CD4-positive, alpha-beta T cell treated with Interleukin-1 beta for 1 hour (primary cell): ENCODE measurements around the gene MCAT.

Experiments
- DNase-seq, 2 donors: peaks; one replicate each; pipeline ENCODE4 v3.0.0-alpha.2; 2020 to 2022

MCAT gene

DNA sequence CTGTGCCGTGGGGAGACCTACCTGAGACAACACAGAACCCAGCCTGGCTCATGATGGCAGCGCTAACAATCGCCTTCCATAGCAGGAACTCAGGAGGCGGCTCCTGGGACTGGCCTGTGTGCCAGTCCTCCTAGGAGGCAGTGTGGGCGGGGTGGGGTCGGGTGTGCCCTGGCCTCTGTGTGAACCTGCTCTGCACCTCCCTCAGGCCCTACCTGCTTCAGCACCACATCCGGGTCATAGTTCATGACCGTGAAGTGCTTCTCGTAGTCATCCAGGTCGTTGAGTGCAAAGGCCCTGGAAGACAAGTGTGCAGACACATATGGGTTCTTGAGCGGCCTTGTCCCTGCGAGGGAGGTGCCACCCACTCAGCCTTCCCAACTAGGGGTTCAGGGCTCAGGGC, 28.4 kb upstream of the MCAT start:
- DNase-seq: no peak

DNA sequence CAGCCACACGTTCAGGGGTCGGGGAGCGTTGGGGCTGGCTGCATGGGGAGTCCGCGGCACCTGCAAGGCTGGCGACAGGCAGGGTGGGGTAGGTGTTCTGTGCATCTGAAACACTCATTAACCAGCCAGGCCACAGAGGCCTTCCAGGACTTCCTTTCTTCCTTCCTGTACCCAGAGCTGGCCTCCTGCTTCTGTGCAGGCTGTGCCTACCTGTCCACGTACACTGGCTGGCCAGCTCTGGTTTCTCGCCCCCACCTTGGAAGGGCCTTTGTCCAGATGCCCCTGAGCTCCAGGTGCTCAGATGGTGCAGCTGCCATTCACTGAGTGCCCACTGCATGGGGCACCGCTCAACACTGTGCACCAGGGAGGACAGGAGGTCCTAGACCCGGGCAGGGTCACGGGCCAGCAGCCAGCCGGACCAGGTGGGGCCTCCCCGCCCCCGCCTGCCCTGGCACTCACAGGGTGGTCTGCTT, 27.9 kb upstream of the MCAT start:
- no peak for DNase-seq

DNA sequence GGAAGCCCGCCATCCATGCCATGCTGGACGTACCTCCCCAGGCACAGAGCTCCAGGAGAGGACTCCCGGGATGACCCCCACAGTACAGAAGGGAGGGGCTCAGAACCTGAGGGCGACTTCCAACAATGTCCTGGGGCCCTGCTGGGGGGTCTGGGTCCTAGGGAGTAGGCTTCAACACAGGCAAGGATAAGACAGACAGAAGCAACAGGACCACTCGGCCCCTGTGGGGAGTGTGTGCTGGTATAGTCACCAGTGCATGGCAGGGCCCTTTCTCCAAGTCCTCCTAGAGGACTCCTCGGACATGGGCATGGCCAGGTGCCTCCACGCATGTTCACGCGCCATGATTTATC, 26.9 kb upstream of the MCAT start:
- DNase-seq: no peak

DNA sequence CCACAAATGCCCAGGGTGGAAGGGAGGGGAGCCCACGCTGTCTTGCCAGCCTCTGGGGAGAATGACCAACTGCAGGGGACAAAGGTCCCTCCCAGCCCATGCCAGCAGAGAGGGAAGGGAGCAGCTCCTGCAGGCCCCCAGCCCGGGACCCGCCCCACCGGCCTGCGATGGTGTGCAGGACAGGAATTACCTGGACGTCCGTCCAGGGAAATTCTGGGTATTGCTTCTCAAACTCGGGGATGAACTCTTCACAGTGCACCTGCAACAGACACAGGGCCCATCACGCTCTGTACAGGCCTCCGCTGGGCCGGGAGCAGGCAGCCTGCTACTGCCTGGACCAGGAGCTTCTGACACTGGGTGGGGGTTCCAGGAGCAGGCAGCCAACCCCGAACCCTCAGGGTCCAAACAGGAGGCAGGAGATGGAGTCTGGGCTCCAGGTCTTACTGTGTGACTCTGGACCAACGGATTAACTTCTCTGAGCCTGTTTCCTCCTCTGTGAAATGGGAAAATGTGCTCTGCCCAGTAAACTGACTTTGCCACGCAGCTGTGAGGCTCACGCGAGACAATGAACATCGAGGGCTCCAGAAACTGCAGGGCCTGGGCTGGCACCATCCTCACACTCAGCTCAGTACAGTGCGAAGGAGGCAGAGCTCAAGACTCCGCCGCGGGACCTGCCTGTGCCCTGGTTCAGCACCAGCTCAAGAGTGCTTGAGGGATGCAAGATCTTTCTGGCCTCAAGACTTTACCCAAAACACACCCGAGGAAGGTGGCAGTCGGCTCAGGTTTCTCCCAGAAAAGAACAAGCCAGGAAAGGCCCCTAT, 26.3 kb upstream of the MCAT start:
- no peak for DNase-seq

DNA sequence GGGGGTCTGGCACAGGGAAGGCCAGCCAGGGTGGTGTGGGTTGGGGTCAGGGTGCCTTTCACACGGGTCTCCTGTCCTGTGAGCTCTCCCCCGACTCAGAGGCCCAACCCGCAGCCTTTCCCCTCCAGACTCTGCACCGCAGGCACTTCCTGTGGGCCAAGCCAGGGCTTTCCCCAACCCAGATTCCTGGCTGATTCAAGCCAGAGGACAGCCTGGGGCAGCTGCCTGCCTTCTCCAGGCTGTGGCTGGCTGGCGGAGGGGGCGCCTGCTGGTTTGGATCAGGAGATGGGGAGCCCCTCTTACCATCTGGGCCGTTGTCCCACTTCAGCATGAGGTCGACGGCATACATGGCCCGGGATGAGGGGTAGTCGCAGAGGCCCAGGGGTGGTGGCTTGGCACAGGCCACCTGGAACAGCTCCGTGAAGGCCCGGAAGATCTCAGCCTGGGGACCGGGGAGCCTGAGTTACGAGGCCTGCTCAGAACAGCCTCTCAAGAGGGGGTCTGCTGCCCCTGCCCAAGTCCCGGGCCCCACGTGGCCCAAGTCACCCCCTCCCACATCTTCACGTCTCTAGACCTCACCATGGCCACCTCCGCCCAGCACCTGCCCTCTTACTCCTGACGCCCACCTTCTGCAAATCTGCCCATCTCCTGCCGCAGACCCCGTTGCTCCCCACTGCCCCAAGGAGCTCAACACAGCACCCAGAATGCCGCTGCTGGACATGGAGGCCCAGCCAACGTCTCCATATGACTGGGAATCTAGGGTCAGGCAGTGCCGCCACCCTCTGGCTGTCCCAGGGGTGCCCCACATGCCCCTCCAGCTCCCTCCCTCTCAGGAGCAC, 25.5 kb upstream of the MCAT start:
- no peak for DNase-seq

DNA sequence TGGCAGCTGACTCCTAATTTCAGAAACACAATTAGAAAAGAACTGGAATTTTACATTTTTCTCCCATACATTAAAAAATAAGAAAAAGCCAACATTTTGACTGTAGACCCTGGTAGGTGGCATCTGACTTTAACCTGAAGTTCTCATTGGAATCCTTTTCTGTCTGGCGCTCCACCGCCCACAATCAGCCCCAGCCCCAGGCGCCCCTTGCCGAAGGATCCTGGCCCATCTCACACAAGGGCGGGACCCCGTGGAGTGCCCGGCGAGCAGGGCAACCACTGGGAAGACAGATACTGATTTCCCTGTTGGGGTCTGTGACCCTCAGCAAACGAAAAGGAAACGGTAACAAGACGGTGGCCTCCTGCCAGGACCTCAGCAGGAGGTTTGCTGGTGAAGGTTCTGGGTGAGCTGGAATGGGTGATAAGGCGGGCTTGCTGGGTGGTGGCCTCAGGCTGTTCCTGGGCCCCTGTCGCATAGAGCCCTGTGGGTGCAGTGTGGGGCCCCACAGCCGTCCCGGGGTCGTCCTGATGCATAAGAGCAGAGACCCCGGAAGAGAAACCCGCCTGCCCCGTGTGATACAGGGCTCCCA, 23.9 kb upstream of the MCAT start:
- no peak for DNase-seq

DNA sequence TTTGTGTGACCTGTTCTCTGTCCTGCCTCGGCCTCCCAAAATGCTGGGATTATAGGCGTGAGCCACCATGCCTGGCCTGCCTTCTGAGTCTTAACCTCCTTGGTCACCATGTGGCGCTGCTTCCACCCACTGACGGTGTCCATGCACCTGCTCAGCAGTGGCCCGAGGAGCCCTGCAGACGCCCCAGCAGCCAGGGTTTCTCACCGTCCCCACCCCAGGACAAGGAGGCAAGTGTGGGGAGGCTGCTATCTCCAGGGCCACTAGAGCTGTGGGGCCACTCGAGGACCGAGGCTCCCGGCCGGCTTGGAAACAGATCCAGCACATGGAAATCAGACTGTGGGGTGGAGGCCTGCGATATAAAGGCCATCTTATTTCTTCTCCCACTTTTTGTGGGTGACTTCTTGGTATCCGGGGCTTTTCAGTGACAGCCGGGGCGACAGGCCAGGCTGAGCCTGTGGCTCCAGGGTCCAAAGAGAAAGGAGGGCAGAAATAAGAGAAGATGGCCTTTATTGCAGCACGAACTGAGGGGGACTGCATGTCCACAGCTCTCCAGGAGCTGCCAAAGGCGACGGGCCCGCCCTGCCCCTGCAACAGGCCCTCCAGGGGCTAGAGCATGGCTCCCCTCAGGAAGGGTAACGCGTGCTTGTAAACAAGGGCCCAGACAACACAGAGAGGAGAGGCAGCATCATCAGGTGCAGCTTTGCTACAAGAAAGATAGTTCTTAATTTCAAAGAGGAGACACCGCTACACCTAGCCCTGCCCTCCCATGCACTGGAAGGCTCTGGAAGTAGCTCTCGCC, 23.1 kb upstream of the MCAT start:
- DNase-seq: no peak

DNA sequence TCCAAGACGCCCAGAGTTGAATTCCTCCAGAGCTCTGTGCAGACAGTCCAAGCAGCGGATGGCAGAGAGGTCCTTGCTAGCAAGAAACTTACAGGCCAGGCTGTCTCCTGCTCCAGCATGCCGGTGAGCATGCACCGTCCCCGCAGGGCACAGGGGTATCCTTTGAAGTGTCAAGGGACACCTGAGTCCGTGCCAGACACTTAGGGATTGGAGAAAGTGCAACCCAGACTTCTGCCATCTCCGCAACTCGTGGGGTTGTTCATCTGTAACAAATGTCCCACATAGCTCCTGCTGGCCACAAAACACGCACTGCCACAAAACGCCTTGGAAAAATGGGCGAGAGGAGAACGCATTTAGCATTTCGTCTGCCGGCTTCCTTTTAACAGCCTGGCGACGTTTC, 21.4 kb upstream of the MCAT start:
- no peak for DNase-seq

DNA sequence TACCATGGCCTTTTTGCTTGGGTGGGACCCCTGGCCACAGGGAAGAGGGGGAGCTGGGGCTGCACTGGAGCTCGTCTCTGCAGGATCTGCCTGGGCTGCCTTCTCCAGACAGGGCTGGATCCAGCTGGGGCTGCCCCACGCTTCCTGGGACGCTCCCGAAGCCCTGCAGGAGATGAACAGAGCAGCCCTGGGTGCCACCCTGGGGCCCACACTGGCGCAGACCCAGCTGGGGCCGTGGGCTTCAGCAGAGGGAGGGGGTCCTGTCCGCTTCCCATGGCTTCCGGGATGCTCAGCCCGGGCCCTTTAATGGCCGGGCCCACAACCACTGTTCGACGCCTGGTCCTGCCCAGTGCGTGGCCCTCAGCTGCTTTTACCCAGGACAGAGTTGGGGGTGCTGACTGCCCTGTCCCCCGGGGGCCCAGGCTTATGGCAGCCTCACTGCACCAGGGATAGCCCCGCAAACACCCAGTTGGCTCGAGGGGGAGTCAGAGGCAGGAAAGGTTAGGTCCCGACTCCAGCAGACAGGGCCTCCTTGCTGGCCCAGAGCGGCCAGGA, 20.1 kb upstream of the MCAT start:
- no peak for DNase-seq

DNA sequence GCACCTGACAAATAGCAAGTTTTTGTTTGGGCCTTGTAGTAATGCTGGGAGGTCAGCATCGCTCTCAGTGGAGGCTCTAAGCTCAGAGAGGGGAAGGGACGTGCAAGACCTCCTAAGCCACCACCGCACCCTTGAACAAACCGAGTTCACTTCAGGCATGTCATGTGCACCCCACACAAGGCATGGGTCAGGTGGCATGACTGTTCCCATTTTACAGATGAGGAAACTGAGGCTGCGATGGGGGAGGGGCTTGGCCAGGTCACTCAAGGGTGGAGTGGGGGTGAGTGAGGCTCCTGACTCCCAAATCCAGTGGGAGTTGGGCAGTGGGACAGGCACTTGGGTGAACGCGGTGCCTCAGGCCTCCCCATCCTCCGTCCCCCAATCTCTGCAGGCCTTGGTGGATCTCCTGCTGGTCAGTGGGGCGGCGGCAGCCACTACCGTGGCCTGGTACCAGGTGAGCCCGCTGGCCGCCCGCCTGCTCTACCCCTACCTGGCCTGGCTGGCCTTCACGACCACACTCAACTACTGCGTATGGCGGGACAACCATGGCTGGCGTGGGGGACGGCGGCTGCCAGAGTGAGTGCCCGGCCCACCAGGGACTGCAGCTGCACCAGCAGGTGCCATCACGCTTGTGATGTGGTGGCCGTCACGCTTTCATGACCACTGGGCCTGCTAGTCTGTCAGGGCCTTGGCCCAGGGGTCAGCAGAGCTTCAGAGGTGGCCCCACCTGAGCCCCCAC, 19.4 kb upstream of the MCAT start:
- DNase-seq: no peak

DNA sequence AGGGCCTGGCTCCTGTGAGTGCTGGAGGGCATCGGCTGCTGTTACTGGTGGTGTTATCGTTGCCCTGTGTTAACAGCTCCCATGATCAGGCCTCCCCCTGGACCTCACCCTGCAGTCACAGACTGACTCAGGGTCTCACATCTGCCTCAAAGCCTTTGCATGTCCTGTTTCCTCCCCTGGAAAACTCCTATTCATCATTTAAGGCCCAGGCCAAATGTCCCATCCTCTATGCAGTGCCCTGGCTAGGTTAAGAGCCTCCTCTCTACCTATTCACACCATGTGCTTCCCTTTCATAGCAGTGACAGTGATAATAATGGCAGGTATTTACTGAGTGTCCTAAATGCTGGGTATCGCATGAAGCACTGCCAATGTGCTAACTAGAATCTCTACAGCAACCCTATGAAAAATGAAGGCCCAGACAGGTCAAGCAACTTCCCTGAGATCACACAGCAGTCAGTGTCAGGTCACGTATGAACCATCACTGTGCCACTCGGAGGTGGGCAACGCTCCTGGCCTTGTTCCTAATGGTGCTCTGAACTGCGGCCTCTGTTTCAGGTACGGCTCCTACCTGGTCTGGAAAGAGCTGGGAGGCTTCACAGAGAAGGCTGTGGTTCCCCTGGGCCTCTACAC, 17.4 kb upstream of the MCAT start:
- DNase-seq: no peak

DNA sequence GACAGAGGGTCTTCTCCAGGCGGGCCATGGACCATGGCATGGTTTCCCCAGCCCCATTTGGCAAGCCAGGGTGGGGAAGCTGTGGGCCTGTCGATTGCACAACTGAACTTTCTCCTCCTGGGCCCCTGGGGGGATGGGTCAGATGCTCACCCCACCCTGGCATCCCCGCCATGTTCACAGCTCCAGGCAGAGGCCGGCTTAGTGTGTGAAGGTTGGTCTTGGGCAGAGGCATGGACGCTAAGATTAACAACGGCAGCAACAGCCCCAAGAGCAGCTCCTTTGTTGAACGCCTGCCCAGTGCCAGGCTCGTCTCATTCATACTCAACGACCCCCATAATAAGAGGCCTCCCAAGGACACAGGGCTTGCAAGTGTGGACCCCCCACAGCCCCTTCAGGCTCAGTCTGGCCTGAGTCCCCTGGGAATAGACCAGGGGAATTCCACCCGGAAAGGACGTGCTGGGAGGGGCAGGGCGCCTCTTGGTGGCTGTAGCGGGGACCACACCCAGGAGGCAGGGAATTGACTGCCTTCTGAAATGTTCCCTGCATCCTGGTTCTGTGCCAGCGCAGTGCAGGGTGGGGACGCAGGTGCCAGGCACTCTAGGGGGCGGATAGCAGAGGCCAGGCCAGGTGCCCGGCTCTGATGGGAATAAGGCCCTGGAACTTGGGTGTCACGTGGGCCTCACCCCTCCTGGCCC, 16.4 kb upstream of the MCAT start:
- DNase-seq: no peak

DNA sequence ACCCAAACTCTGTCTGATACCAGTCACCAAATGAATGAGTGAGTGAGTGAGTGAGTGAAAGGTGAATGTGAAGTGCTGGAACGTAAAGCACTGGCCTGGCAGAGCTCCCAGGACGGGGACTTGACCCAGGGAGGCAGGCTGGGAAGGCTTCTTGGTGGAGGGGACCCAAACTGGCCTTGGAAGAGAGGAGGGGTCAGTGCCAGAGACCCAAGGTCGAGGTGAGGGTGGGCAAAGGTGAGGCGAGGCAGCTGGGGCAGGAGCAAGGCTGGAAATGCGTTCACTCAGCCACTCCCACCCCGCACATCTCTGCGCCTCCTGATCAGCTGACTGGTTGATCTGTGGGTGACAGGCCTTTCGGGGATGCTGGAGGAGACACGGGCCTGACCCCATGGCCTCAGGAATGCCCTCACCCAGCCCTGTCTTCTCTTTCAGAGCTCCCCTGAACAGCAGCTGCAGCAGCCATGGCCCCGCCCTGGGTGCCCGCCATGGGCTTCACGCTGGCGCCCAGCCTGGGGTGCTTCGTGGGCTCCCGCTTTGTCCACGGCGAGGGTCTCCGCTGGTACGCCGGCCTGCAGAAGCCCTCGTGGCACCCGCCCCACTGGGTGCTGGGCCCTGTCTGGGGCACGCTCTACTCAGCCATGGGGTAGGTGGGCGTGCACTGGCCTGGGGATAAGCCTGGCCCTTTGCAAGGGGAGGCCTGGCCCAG, 15.7 kb upstream of the MCAT start:
- DNase-seq: no peak

DNA sequence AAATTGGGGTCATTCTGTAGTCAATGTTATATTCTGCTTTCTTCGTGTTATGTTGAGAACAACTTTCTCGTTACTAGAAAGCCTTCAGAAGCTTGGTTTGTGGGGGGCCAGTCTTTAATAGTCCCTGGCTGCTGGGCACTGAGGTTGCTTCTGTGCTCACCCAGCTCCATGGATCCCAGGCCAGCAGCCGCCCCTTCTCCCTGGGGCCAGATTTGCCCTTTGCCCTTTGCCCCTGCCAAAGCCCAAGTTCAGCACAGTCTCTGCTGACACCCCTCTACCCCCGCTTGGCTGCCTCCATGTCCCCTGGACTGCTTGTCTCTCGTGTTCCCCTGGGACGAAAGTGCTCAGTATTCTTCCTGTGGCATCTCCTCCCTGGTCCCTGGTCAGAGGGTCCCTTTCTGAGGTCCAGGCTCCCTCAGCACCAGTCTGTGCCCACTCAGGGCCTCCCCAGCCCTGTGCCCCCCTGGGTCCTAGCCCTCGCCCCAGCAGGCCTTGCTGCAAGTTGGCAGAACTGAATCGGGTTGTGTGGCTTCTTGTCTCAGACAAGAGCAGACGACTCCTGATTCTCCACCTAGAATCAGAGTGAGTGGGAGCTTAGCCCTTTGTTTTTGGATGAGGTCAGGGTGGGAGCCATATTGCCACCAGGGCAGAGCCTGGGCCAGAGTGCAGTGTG, 14.8 kb upstream of the MCAT start:
- DNase-seq: no peak

DNA sequence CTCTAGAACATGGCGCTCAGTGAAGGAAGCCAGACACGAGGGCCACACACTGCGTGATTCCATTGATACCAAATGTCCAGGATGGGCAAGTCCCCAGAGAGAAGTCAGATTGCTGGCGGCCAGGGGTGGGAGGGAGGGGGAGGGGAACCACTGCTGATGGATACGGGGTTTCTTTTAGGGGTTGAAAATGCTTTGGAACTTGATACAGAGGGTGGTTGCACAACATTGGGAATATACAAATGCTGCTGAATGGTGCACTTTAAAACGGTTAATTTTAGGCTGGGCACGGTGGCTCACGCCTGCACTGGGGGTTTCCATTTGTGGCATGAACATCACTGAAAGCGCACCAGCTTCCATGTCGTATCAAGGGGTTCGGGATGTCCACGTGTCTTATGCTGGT, 13.2 kb upstream of the MCAT start:
- DNase-seq: no peak

DNA sequence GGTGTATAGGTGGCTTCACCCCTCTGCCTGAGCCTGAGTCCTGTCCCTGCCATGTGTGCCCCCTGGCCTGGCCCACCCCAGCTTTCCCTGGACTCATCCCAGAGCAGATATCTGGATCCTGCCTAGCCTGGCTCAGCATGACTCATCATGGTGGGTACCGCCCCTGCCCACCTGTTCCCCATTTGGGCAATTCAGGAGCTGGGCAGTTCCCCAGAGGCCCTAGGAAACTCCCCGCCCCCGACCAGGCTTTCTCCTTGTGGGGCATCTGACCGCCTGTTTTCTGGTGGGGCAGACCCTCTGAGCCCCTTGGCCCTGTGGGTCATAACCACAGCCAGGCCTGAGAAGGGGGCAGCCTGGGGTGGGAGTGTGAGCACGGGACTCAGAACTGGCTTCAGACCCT, 12.6 kb upstream of the MCAT start:
- DNase-seq: peak in 1 of 2 donors; percentile 17

DNA sequence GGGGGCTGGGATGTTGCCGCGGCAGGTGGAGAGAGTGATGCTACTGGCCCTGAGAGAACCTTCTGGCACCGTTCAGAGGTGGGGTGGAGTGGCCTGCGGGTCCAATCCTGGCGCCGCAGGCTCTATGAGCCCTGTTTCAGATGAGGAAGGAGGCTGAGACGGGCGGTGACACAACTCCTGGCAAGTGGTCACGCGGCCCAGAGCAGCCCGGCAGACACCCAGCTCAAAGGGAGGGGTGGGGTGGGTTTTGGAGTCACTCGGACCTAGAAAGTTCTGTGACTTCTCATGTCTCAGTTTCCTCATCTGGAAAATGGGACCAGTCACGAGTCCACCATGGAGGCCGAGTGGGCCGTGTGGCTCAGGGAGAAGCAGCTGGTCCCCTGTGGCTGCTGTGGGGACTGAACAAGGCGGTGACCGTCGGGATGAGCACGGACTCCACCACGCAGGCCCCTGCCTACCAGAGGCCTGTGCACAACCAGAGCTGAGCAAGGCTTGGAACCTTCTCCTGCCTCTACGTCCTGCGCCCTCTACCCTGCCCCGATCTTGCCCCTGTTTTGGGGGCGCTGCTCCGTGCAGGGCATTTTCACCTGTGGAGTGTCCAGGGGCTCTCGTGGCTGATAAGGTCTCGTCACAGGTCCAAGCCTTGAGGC, 11.8 kb upstream of the MCAT start:
- DNase-seq: peak in 1 of 2 donors; percentile 65

DNA sequence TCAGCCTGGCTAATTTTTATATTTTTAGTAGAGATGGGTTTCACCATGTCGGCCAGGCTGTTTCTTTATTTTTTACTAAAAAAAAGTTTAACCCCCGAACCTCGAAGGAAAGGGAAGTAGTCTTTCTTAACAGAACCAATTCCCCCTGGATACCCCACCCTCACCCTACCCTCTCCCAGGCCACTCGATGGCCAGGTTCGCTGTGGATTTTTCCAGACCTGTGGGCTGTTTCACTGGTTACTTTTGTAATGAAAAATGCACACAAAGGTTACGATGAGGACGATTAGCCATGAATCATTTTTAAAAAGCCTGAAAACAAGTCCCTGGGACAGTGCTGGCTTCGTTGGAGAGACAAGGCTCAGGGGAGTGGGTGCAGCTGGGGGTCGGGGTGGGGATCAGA, 10.7 kb upstream of the MCAT start:
- DNase-seq: no peak
